Neuronal stem cell (in vitro differentiated cells): ENCODE data around the gene GPATCH1.
"Not testable (repeated sequence)": the region's sequence is repeated elsewhere in the genome, so short reads cannot be mapped to it uniquely, and the experiment has no call there.

Experiments
- DNase-seq: peaks from one replicate; pipeline ENCODE4 v3.0.0-alpha.2; 2013; ENCODE audit warnings: low spot score
- H2AFZ ChIP-seq: one replicate; pipeline ENCODE4 v1.6.1; 2013; ENCODE audit warnings: mild to moderate bottlenecking, low read length, inconsistent platforms
- H2AK5ac ChIP-seq: 2 replicates; pipeline ENCODE4 v1.6.1; 2013; ENCODE audit warnings: low read depth, mild to moderate bottlenecking, inconsistent platforms, low read length, moderate library complexity, mixed read lengths
- H2BK120ac ChIP-seq: 2 replicates; pipeline ENCODE4 v1.6.1; 2013; ENCODE audit warnings: low read depth, mild to moderate bottlenecking, inconsistent platforms, low read length, moderate library complexity, mixed read lengths
- H2BK12ac ChIP-seq: one replicate; pipeline ENCODE4 v1.6.1; 2013; ENCODE audit warnings: low read length, inconsistent platforms
- H2BK15ac ChIP-seq: 2 replicates; pipeline ENCODE4 v1.6.1; 2013; ENCODE audit warnings: mild to moderate bottlenecking, low read length, inconsistent platforms, mixed read lengths
- H2BK5ac ChIP-seq: one replicate; pipeline ENCODE4 v1.6.1; 2013; ENCODE audit warnings: inconsistent platforms, mild to moderate bottlenecking, low read length, moderate library complexity
- H3K14ac ChIP-seq: one replicate; pipeline ENCODE4 v1.6.1; 2013; ENCODE audit warnings: low read length, inconsistent platforms
- H3K18ac ChIP-seq: 2 replicates; pipeline ENCODE4 v1.6.1; 2013; ENCODE audit warnings: low read length, inconsistent platforms
- H3K23ac ChIP-seq: 2 replicates; pipeline ENCODE4 v1.6.1; 2013; ENCODE audit warnings: low read depth, mild to moderate bottlenecking, mixed read lengths, low read length, inconsistent platforms; ENCODE audit not compliant: poor library complexity
- H3K27ac ChIP-seq: replicated peaks from 3 replicates; pipeline ENCODE4 v1.5.1; 2013; ENCODE audit warnings: low read length, inconsistent platforms
- H3K27me3 ChIP-seq, 3 experiments: 2 replicates each; pipeline ENCODE4 v1.6.1; 2013; ENCODE audit warnings: low read length in 3 of 3, mild to moderate bottlenecking in 2 of 3, inconsistent platforms in 1 of 3, low read depth in 1 of 3, mixed read lengths in 1 of 3, moderate library complexity in 1 of 3; ENCODE audit not compliant: control insufficient read depth in 3 of 3, insufficient read depth in 3 of 3
- H3K36me3 ChIP-seq, 2 donors: replicated peaks in 1 of 2; 2 replicates each; pipeline ENCODE4 v1.6.1; 2013; ENCODE audit warnings: low read length in 2 of 2; ENCODE audit not compliant: control insufficient read depth in 2 of 2, insufficient read depth in 2 of 2
- H3K4ac ChIP-seq: 2 replicates; pipeline ENCODE4 v1.6.1; 2013; ENCODE audit warnings: inconsistent platforms, mild to moderate bottlenecking, low read length, moderate library complexity
- H3K4me1 ChIP-seq, 2 donors: 1 replicate in 1 of 2; 2 replicates in 1 of 2; pipeline ENCODE4 v1.6.1; 2013; ENCODE audit warnings: low read length in 2 of 2, low read depth in 1 of 2; ENCODE audit not compliant: control insufficient read depth in 2 of 2, insufficient read depth in 1 of 2
- H3K4me2 ChIP-seq: one replicate; pipeline ENCODE4 v1.6.1; 2013; ENCODE audit warnings: mild to moderate bottlenecking, low read length, inconsistent platforms; ENCODE audit not compliant: insufficient read depth, poor library complexity, severe bottlenecking
- H3K4me3 ChIP-seq, 2 donors: 2 replicates each; pipeline ENCODE4 v1.5.1; 2013; ENCODE audit warnings: low read length in 2 of 2, mild to moderate bottlenecking in 2 of 2, inconsistent platforms in 1 of 2, moderate library complexity in 1 of 2
- H3K79me1 ChIP-seq: one replicate; pipeline ENCODE4 v1.6.1; 2013; ENCODE audit warnings: low read depth, mild to moderate bottlenecking, inconsistent platforms, low read length, moderate library complexity
- H3K9ac ChIP-seq: one replicate; pipeline ENCODE4 v1.6.1; 2013; ENCODE audit warnings: mild to moderate bottlenecking, low read depth, low read length, inconsistent platforms; ENCODE audit not compliant: poor library complexity
- H3K9me3 ChIP-seq, 2 donors: replicated peaks in 1 of 2; 2 replicates each; pipeline versions ENCODE3 to v1.6.1; 2013; ENCODE audit warnings: low read length in 2 of 2, mild to moderate bottlenecking in 2 of 2, inconsistent platforms in 1 of 2, low read depth in 1 of 2, mixed read lengths in 1 of 2, moderate library complexity in 1 of 2; ENCODE audit not compliant: control insufficient read depth in 2 of 2, insufficient read depth in 1 of 2
- H4K8ac ChIP-seq: one replicate; pipeline ENCODE4 v1.6.1; 2013; ENCODE audit warnings: low read depth, mild to moderate bottlenecking, inconsistent platforms, low read length, moderate library complexity
- H4K91ac ChIP-seq: one replicate; pipeline ENCODE4 v1.6.1; 2013; ENCODE audit warnings: low read length, low read depth, mild to moderate bottlenecking, inconsistent platforms; ENCODE audit not compliant: poor library complexity
- WGBS, 2 donors: extraction: QIAGEN DNeasy Blood & Tissue Kit; methylation state at CpG; one replicate each; pipeline ENCODE4 v1.1.7; 2013; ENCODE audit warnings: missing lambda C conversion rate in 2 of 2, mixed read lengths in 1 of 2; ENCODE audit not compliant: insufficient read length in 2 of 2, insufficient replicate concordance in 1 of 2; ENCODE audit errors: extremely low coverage in 2 of 2; 5-methylcytosine and 5-hydroxymethylcytosine counted together

The GPATCH1 gene

DNA sequence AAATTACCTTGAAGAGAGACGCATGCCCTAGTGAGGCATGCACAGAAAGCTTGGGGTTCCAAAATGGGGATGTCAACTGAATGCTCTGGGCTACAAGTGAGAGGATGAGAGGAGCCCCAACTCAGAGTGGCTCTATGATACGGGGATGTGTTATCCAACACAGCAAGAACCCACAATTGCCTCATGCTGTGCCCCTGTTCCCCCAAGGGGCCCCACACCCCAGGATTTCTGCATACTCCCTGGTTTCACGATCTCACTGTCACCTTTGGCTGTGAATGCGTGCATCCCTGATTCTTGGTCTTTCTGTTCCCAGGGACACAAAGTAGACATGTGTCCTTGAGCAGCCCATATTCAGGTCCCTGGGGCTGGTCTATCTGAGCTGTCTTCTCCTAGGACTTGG is 80.2 kb downstream of the GPATCH1 start:
- no peak overlapping the region for H2BK5ac ChIP-seq
- H3K79me1 ChIP-seq = no peaks in the 10 kb centered on the region
- no peaks in the 10 kb centered on the region for H3K4me1 ChIP-seq
- no peak overlapping the region for H4K8ac ChIP-seq
- H3K18ac ChIP-seq = no peak overlapping the region
- H2BK120ac ChIP-seq = no peak overlapping the region
- H3K4me2 ChIP-seq = no peak overlapping the region
- no peak overlapping the region for H3K27ac ChIP-seq
- H3K4me3 ChIP-seq = no peak overlapping the region
- no peak overlapping the region for H3K9ac ChIP-seq
- WGBS, 2 donors = no CpG with 5 or more reads among the region's 4 CpGs
- DNase-seq = no peak
- no peak overlapping the region for H2BK12ac ChIP-seq
- H3K23ac ChIP-seq = no peak overlapping the region
- no peak overlapping the region for H4K91ac ChIP-seq
- H3K27me3 ChIP-seq = no peaks in the 10 kb centered on the region
- peaks cover 0 to 11% of the 10 kb centered on the region in 2 donors for H3K9me3 ChIP-seq
- no peak overlapping the region for H2BK15ac ChIP-seq
- no peak overlapping the region for H2AK5ac ChIP-seq
- H2AFZ ChIP-seq = no peak overlapping the region
- no peak overlapping the region for H3K4ac ChIP-seq
- no peaks in the 10 kb centered on the region for H3K36me3 ChIP-seq
- H3K14ac ChIP-seq = no peak overlapping the region

DNA sequence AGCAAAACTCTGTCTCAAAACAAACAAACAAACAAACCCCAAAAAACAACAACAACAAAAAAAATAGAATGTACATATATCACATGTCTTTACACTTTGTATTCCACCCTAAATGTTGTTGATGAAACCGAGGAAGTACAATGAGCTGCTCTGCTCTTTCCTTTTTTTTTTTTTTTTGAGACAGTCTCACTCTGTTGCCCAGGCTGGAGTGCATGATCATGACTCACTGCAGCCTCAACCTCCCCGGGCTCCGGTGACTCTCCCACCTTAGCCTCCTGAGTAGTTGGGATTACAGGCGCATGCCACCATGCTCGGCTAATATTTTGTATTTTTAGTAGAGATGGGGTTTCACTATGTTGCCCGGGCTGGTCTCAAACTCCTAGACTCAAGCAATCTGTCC is 82.5 kb downstream of the GPATCH1 start:
- Histone ChIP-seq H2BK5ac (no peak overlapping the region), H3K4me3 (no peak overlapping the region), H2BK120ac (no peak overlapping the region), H3K4me2 (no peak overlapping the region), H3K4ac (no peak overlapping the region), H3K27ac (no peak overlapping the region), H3K9me3 (peaks cover 0 to 19% of the 10 kb centered on the region in 2 donors), H3K27me3 (no peaks in the 10 kb centered on the region), H3K14ac (no peak overlapping the region), H4K8ac (no peak overlapping the region), H3K79me1 (no peaks in the 10 kb centered on the region), H3K23ac (no peak overlapping the region), H3K4me1 (no peaks in the 10 kb centered on the region), H2BK15ac (no peak overlapping the region), H3K9ac (no peak overlapping the region), H3K36me3 (no peaks in the 10 kb centered on the region), H3K18ac (no peak overlapping the region), H2BK12ac (no peak overlapping the region), H2AFZ (no peak overlapping the region), H2AK5ac (no peak overlapping the region), H4K91ac (no peak overlapping the region)
- no CpG with 5 or more reads among the region's 6 CpGs for WGBS, 2 donors
- no peak for DNase-seq

DNA sequence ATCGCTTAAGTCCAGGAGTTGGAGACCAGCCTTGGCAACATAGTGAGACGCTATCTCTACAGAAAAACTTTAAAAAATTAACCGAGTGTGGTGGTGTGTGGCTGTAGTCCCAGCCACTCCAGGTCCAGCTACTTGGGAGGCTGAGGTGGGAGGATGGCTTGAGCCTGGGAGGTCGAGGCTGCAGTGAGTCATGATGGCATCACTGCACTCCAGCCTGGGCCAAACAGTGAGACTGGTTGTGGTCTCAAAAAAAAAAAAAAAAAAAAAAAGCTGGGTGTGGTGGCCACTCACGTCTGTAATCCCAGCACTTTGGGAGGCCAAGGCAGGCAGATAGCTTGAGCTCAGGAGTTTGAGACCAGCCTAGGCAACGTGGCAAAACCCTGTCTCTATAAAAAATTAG is 85.1 kb downstream of the GPATCH1 start:
- H2AK5ac ChIP-seq, H3K36me3 ChIP-seq, H3K27me3 ChIP-seq, H2BK120ac ChIP-seq, H2BK5ac ChIP-seq, H3K14ac ChIP-seq, H3K4me2 ChIP-seq, H3K18ac ChIP-seq, H3K27ac ChIP-seq, H2BK12ac ChIP-seq, DNase-seq, H4K91ac ChIP-seq, H3K79me1 ChIP-seq, H3K9ac ChIP-seq, H3K4me1 ChIP-seq, H3K23ac ChIP-seq, H2BK15ac ChIP-seq, H2AFZ ChIP-seq, H3K4me3 ChIP-seq, H4K8ac ChIP-seq, H3K4ac ChIP-seq: not testable (repeated sequence)
- no CpG with 5 or more reads among the region's 6 CpGs for WGBS, 2 donors
- H3K9me3 ChIP-seq = peaks cover 0 to 17% of the 10 kb centered on the region in 2 donors

DNA sequence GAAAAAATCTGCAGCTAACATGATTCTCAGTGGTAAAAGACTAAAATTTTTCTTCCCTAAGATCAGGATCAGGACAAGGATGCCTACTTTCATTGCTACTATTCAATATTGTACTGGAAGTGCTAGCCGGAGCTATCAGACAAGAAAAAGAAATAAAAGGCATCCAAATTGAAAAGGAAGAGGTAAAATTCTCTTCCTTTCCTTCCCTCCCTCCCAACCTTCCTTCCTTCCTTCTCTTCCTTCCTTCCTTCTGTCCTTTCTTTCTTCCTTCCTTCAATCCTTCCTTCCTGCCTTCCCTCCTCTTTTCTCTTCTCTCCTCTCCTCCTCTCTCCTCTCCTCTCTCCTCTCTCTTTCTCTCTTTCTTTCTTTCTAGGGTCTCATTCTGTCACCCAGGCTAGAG is 86.5 kb downstream of the GPATCH1 start:
- Histone ChIP-seq H2AK5ac (no peak overlapping the region), H3K36me3 (no peaks in the 10 kb centered on the region), H3K9me3 (peaks cover 0 to 23% of the 10 kb centered on the region in 2 donors), H4K8ac (no peak overlapping the region), H3K4me2 (no peak overlapping the region), H3K79me1 (no peaks in the 10 kb centered on the region), H3K4me3 (no peak overlapping the region), H3K4me1 (no peaks in the 10 kb centered on the region), H3K27me3 (no peaks in the 10 kb centered on the region), H2BK120ac (no peak overlapping the region), H2BK15ac (no peak overlapping the region), H2BK12ac (no peak overlapping the region), H2BK5ac (no peak overlapping the region), H3K18ac (no peak overlapping the region), H2AFZ (no peak overlapping the region), H3K23ac (no peak overlapping the region), H3K4ac (no peak overlapping the region), H3K27ac (no peak overlapping the region), H3K14ac (no peak overlapping the region), H3K9ac (no peak overlapping the region), H4K91ac (no peak overlapping the region)
- DNase-seq = no peak
- no CpG with 5 or more reads among the region's 1 CpG for WGBS, 2 donors
